K562 (cell line): ENCODE measurements around the gene TUBD1. TPM values are rescaled to one million over a fixed set of nuclear protein-coding genes. Genes with fewer than 3 reads are reported as not detected.

Source experiments
- BRCA1 ChIP-seq, 2 experiments: fragments of 450-650 bp in 1 of 2; sonication (generic) in 1 of 2; formaldehyde crosslinking in 1 of 2; IDR thresholded peaks; 2 replicates each; pipeline versions ENCODE4 v1.5.0 to v1.6.1; 2017 to 2020; ENCODE audit warnings: mild to moderate bottlenecking in 1 of 2, missing genetic modification reagents in 1 of 2
- ETS2 ChIP-seq: IDR thresholded peaks from 2 replicates; pipeline ENCODE4 v1.6.1; 2016; ENCODE audit warnings: borderline replicate concordance, missing genetic modification characterization, mild to moderate bottlenecking, moderate library complexity, missing compliant biosample characterization; ENCODE audit not compliant: poor library complexity, severe bottlenecking
- HMGN3 ChIP-seq: IDR thresholded peaks from 2 replicates; pipeline ENCODE4 v1.6.1; 2011; ENCODE audit warnings: borderline replicate concordance, low read depth, mild to moderate bottlenecking, mixed read lengths, low read length; ENCODE audit not compliant: insufficient read length; ENCODE audit errors: extremely low read depth
- PML ChIP-seq: IDR thresholded peaks from 2 replicates; pipeline ENCODE4 v1.6.1; 2012; ENCODE audit warnings: low read length, inconsistent platforms
- RB1 ChIP-seq: fragments of 450-650 bp; IDR thresholded peaks from 2 replicates; pipeline ENCODE4 v1.6.1; 2017; ENCODE audit warnings: low read depth, mild to moderate bottlenecking
- SP1 ChIP-seq: sonication (generic); formaldehyde crosslinking; IDR thresholded peaks from 2 replicates; pipeline ENCODE4 v1.8.1; 2022; ENCODE audit warnings: mild to moderate bottlenecking, missing genetic modification reagents
- THRAP3 ChIP-seq: fragments of 450-650 bp; IDR thresholded peaks from 2 replicates; pipeline ENCODE4 v1.6.1; 2016; ENCODE audit warnings: mild to moderate bottlenecking, inconsistent platforms, borderline replicate concordance
- ZNF121 ChIP-seq: sonication (generic); formaldehyde crosslinking; conservative IDR thresholded peaks from 2 replicates; pipeline ENCODE4 v1.8.0; 2022; ENCODE audit warnings: missing genetic modification reagents
- ZNF444 ChIP-seq: fragments of 250-450 bp; sonication (Bioruptor Pico); IDR thresholded peaks from 2 replicates; pipeline ENCODE4 v1.4.0; 2020; ENCODE audit warnings: mild to moderate bottlenecking, moderate library complexity
- ZNF583 ChIP-seq: fragments of 250-450 bp; sonication (Bioruptor Pico); IDR thresholded peaks from 2 replicates; pipeline ENCODE4 v1.4.0; 2020
- ZNF668 ChIP-seq: fragments of 250-450 bp; sonication (Bioruptor Pico); IDR thresholded peaks from 2 replicates; pipeline ENCODE4 v1.8.0; 2022; ENCODE audit warnings: mild to moderate bottlenecking, inconsistent platforms
- polyA plus RNA-seq, 8 experiments: library from polyadenylated mRNA; depleted of rRNA in 4 of 8; stranded (reverse) in 5 of 8; unstranded in 3 of 8; fragments of >200 nt; fragmentation: Nextera tagmentation in 2 of 8; fragmentation: Illumina TruSeq in 1 of 8; extraction: Ambion mirVana in 2 of 8; extraction: Trizol in 1 of 8; gene quantifications; 2 replicates each; pipeline versions ENCODE4 v1.2.1 to v1.2.3, GENCODE V29; 2011 to 2014; ENCODE audit warnings: inconsistent platforms in 1 of 8, missing spikeins in 1 of 8
- total RNA-seq, 7 experiments: library from RNA; depleted of rRNA in 6 of 7; stranded (reverse); fragments of >200 nt in 6 of 7; fragmentation: Illumina TruSeq in 2 of 7; extraction: Trizol in 2 of 7; gene quantifications; 2 replicates each; pipeline versions ENCODE4 v1.2.1 to v1.2.3, GENCODE V29; 2011 to 2021; ENCODE audit warnings: low replicate concordance in 1 of 7
- TF ChIP-seq, protein P1 (sequence below), 2 experiments: fragments of 450-650 bp in 1 of 2; sonication (generic) in 1 of 2; formaldehyde crosslinking in 1 of 2; IDR thresholded peaks; 2 replicates each; pipeline versions ENCODE4 v1.7.1 to v1.9.0; 2016 to 2022; ENCODE audit warnings: inconsistent platforms in 1 of 2, mild to moderate bottlenecking in 1 of 2, missing genetic modification reagents in 1 of 2
- TF ChIP-seq, protein P2 (sequence below): fragments of 450-650 bp; IDR thresholded peaks from 2 replicates; pipeline ENCODE4 v1.6.1; 2017; ENCODE audit warnings: mild to moderate bottlenecking, moderate library complexity
- TF ChIP-seq, protein P3 (sequence below): fragments of 450-650 bp; formaldehyde crosslinking; IDR thresholded peaks from 2 replicates; pipeline ENCODE4 v1.4.0; 2020; ENCODE audit warnings: mild to moderate bottlenecking

The TUBD1 gene
- total and polyA plus RNA-seq, 9 of the 15 experiments (the other 6 are each of a cell fraction or from before 2014, with no cell fraction given) = 10.8 to 35.3 (median 17.9) TPM

DNA sequence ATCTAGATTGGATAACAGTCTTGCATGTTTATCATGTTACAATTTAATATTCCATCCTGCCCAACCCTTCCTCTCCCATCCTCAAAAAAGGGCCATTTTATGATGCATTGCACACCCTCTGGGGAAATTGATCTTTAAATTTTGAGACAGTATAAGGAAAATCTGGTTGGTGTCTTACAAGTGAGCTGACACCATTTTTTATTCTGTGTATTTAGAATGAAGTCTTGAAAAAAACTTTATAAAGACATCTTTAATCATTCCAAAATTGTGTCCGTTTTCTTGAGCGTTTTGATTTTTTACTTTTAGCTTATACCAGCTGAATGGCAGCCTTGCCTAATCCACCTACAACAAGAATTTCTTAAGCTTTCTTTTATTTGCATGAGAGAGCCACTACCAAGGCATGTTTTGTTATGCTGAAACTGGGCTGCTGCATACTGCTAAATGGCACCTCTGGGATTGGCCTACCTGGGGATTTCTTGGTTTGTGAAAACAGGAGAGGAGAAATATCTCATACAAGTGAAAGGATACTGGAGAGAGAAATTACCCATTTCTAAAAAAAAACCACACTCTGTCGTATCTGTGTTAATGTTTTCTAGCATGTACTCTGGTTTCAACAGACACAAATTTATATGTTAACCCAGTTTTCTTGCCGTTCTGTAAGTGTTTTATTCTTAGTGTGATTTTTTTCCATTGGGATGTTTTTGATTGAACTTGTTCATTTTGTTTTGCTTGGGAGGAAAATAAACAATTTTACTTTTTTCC is 52.2 kb downstream of the TUBD1 start (continued):
- TF ChIP-seq, protein P1, sequence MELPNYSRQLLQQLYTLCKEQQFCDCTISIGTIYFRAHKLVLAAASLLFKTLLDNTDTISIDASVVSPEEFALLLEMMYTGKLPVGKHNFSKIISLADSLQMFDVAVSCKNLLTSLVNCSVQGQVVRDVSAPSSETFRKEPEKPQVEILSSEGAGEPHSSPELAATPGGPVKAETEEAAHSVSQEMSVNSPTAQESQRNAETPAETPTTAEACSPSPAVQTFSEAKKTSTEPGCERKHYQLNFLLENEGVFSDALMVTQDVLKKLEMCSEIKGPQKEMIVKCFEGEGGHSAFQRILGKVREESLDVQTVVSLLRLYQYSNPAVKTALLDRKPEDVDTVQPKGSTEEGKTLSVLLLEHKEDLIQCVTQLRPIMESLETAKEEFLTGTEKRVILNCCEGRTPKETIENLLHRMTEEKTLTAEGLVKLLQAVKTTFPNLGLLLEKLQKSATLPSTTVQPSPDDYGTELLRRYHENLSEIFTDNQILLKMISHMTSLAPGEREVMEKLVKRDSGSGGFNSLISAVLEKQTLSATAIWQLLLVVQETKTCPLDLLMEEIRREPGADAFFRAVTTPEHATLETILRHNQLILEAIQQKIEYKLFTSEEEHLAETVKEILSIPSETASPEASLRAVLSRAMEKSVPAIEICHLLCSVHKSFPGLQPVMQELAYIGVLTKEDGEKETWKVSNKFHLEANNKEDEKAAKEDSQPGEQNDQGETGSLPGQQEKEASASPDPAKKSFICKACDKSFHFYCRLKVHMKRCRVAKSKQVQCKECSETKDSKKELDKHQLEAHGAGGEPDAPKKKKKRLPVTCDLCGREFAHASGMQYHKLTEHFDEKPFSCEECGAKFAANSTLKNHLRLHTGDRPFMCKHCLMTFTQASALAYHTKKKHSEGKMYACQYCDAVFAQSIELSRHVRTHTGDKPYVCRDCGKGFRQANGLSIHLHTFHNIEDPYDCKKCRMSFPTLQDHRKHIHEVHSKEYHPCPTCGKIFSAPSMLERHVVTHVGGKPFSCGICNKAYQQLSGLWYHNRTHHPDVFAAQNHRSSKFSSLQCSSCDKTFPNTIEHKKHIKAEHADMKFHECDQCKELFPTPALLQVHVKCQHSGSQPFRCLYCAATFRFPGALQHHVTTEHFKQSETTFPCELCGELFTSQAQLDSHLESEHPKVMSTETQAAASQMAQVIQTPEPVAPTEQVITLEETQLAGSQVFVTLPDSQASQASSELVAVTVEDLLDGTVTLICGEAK (IDR thresholded peaks at IDR 0.05) = peak; percentile 77
- TF ChIP-seq, protein P1 (CRISPR knock-in tag; IDR thresholded peaks at IDR 0.05) = no peak
- no peak for TF ChIP-seq ZNF121 (CRISPR knock-in tag)
- peak; percentile 18; the same call in 1 of the 2 replicates for TF ChIP-seq ZNF444 (CRISPR knock-in tag)
- TF ChIP-seq ZNF583 (CRISPR knock-in tag) = no peak
- no peak for TF ChIP-seq ETS2 (tag)
- TF ChIP-seq, protein P2, sequence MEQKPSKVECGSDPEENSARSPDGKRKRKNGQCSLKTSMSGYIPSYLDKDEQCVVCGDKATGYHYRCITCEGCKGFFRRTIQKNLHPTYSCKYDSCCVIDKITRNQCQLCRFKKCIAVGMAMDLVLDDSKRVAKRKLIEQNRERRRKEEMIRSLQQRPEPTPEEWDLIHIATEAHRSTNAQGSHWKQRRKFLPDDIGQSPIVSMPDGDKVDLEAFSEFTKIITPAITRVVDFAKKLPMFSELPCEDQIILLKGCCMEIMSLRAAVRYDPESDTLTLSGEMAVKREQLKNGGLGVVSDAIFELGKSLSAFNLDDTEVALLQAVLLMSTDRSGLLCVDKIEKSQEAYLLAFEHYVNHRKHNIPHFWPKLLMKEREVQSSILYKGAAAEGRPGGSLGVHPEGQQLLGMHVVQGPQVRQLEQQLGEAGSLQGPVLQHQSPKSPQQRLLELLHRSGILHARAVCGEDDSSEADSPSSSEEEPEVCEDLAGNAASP = no peak
- TF ChIP-seq, protein P3, sequence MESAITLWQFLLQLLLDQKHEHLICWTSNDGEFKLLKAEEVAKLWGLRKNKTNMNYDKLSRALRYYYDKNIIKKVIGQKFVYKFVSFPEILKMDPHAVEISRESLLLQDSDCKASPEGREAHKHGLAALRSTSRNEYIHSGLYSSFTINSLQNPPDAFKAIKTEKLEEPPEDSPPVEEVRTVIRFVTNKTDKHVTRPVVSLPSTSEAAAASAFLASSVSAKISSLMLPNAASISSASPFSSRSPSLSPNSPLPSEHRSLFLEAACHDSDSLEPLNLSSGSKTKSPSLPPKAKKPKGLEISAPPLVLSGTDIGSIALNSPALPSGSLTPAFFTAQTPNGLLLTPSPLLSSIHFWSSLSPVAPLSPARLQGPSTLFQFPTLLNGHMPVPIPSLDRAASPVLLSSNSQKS (CRISPR knock-in tag) = no peak; the same call in 1 of the 2 replicates
- no peak for TF ChIP-seq RB1
- TF ChIP-seq SP1 (CRISPR knock-in tag) = 0 out of 2 replicates have a peak, but pooled peaks have one; percentile 23
- peak; percentile 87; the same call in 1 of the 2 replicates for TF ChIP-seq THRAP3
- TF ChIP-seq ZNF668 (CRISPR knock-in tag) = 0 out of 2 replicates have a peak, but pooled peaks have one; percentile 1
- TF ChIP-seq PML = peak; percentile 16; the same call in 1 of the 2 replicates
- no peak for TF ChIP-seq BRCA1 (IDR thresholded peaks at IDR 0.05)
- TF ChIP-seq BRCA1 (CRISPR knock-in tag; IDR thresholded peaks at IDR 0.05) = no peak
- peak; percentile 27 for TF ChIP-seq HMGN3
